Skeletal muscle satellite cell (primary cell): ENCODE results near the gene VIPR2.

ENCODE experiments used
- H3K27me3 ChIP-seq: 2 replicates; pipeline ENCODE4 v1.7.0; 2013; ENCODE audit warnings: low read length; ENCODE audit not compliant: control insufficient read depth, insufficient read depth
- H3K36me3 ChIP-seq: 2 replicates; pipeline ENCODE4 v1.7.0; 2013; ENCODE audit warnings: mild to moderate bottlenecking, control low read depth, low read length; ENCODE audit not compliant: insufficient read depth
- H3K4me1 ChIP-seq: 2 replicates; pipeline ENCODE4 v1.7.0; 2013; ENCODE audit warnings: low read length; ENCODE audit not compliant: control insufficient read depth, insufficient read depth
- H3K4me2 ChIP-seq: 2 replicates; pipeline ENCODE4 v1.7.0; 2013; ENCODE audit warnings: mild to moderate bottlenecking, low read length
- H3K4me3 ChIP-seq: 2 replicates; pipeline ENCODE4 v1.7.0; 2013; ENCODE audit warnings: low read length
- H3K9ac ChIP-seq: 2 replicates; pipeline ENCODE4 v1.7.0; 2013; ENCODE audit warnings: mild to moderate bottlenecking, low read depth, low read length, moderate library complexity
- H3K9me3 ChIP-seq: replicated peaks from 2 replicates; pipeline ENCODE4 v1.7.0; 2013; ENCODE audit warnings: mild to moderate bottlenecking, control low read depth, low read length

Gene VIPR2

GRCh38 chr7:159038066-159038465, 106.6 kb downstream of the VIPR2 start:
- no peaks in the 10 kb centered on the region for H3K4me1 ChIP-seq
- no peak overlapping the region for H3K4me2 ChIP-seq
- H3K9ac ChIP-seq, result no peak overlapping the region
- H3K36me3 ChIP-seq, result no peaks in the 10 kb centered on the region
- H3K9me3 ChIP-seq, result no peaks in the 10 kb centered on the region
- H3K27me3 ChIP-seq, result no peaks in the 10 kb centered on the region
- no peak overlapping the region for H3K4me3 ChIP-seq

DNA sequence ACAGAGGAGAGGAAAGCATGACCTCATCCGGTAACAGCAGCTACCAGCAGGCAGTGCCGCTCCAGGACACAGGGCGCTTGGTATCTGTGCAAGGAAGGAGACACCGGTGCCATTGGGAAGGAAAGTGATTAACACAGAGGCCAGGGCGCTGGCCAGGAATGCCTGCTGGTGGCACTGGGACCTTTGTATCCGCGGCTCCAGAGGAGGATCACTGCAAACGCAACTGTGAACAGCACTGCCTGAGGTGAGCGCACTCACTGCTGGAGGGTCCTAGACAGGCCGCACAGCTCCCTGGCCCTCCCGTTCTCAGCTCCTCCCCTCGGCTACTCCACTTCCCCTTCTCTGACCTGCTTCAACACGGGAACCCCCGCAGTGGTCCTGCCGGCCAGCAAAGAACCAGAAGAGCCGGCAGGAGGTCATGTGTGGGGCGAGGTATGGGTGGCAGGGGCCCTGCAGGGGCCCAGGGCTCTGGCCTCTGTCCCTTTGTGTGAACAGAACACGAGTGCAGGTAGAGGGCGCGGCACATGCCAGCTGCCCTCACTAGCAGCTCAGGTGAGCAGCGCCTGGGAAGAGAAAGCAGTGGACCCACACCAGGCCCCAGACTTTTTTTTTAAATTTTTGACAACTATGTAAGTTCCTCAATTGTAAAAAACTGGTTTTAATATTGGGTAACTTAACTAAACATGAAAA, 107.6 kb downstream of the VIPR2 start:
- Histone ChIP-seq H3K4me3 (no peak overlapping the region), H3K27me3 (no peaks in the 10 kb centered on the region), H3K9me3 (no peaks in the 10 kb centered on the region), H3K9ac (no peak overlapping the region), H3K4me1 (no peaks in the 10 kb centered on the region), H3K36me3 (no peaks in the 10 kb centered on the region), H3K4me2 (no peak overlapping the region)

DNA sequence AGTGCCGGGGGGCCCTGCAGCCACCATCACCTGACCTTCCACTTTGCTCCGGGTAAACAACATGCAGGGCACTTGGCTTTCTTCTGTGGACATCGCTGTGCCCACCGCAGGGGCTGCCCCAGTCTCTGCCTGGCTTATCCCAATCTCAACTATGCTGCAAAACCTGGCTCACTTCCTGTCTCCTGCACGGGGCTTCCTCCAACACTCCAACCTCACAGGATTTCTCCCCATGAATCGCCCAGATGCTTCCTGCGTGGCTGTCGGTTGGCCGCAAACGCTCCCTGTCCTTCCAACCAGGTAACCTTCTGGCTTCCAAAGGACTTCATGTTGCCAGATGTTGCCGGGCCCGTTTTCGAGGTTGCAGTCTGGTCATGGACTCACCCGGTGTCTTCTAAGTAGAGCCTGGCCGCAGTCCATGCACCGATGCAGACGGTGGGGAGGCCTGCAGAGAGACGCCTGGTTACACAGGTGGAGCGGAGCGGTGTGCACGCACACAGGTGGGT, 109.0 kb downstream of the VIPR2 start:
- H3K4me1 ChIP-seq, result peaks cover 5% of the 10 kb centered on the region
- H3K36me3 ChIP-seq, result no peaks in the 10 kb centered on the region
- H3K4me3 ChIP-seq, result no peak overlapping the region
- H3K4me2 ChIP-seq, result no peak overlapping the region
- H3K9ac ChIP-seq, result no peak overlapping the region
- no peaks in the 10 kb centered on the region for H3K9me3 ChIP-seq
- peaks cover 4% of the 10 kb centered on the region for H3K27me3 ChIP-seq

- Histone ChIP-seq H3K4me1 (peaks cover 9% of the 10 kb centered on the region), H3K36me3 (no peaks in the 10 kb centered on the region), H3K9ac (no peak overlapping the region), H3K27me3 (peaks cover 7% of the 10 kb centered on the region), H3K4me2 (no peak overlapping the region), H3K9me3 (no peaks in the 10 kb centered on the region), H3K4me3 (no peak overlapping the region)
Observed at GRCh38 chr7:159034988-159035387, 109.7 kb downstream of the VIPR2 start.

- H3K4me3 ChIP-seq, result no peak overlapping the region
- H3K36me3 ChIP-seq, result no peaks in the 10 kb centered on the region
- peaks cover 9% of the 10 kb centered on the region for H3K4me1 ChIP-seq
- H3K27me3 ChIP-seq, result peaks cover 7% of the 10 kb centered on the region
- no peaks in the 10 kb centered on the region for H3K9me3 ChIP-seq
- H3K9ac ChIP-seq, result no peak overlapping the region
- no peak overlapping the region for H3K4me2 ChIP-seq
Observed at GRCh38 chr7:159034394-159034793, 110.3 kb downstream of the VIPR2 start.

DNA sequence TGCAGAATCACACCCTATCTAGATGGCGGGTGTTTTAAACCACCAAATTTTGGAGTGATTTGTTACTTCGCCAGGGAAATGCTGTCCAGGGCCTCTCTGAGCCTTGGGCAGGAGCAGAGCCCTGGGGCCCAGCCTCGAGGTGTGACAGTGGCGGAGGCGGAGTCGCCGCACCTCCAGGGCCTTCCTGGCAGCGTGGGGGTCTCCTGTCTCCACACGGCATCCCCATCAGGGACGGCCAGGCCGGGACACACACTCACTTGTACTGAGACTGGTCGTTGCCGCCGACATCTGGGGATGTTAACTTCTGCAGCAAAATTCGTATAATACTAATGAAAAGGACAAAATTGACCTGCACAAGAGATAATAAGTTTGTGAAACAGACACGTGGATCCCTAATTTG, 110.7 kb downstream of the VIPR2 start:
- H3K9ac ChIP-seq, result no peak overlapping the region
- H3K27me3 ChIP-seq, result peaks cover 7% of the 10 kb centered on the region
- H3K4me1 ChIP-seq, result peaks cover 9% of the 10 kb centered on the region
- no peak overlapping the region for H3K4me3 ChIP-seq
- no peak overlapping the region for H3K4me2 ChIP-seq
- H3K36me3 ChIP-seq, result no peaks in the 10 kb centered on the region
- H3K9me3 ChIP-seq, result no peaks in the 10 kb centered on the region

DNA sequence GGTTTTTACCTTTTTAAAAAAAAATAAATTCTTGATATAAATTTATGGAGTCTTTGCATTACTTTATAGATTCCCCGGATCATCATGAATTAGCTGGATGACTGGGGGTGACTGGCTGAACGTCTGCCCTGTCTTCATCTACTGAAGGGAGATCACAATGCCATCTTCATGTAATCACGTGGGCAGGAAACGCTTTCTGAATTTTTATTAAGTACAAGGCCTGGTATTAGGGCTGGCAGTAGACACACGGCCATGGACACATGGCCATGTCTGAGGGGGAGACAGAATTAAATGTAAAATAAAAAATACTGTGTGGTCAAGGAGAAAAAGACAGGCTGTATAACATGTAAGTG, 111.2 kb downstream of the VIPR2 start:
- Histone ChIP-seq H3K36me3 (no peaks in the 10 kb centered on the region), H3K9ac (no peak overlapping the region), H3K27me3 (peaks cover 7% of the 10 kb centered on the region), H3K4me1 (peaks cover 9% of the 10 kb centered on the region), H3K4me2 (no peak overlapping the region), H3K9me3 (no peaks in the 10 kb centered on the region), H3K4me3 (no peak overlapping the region)

DNA sequence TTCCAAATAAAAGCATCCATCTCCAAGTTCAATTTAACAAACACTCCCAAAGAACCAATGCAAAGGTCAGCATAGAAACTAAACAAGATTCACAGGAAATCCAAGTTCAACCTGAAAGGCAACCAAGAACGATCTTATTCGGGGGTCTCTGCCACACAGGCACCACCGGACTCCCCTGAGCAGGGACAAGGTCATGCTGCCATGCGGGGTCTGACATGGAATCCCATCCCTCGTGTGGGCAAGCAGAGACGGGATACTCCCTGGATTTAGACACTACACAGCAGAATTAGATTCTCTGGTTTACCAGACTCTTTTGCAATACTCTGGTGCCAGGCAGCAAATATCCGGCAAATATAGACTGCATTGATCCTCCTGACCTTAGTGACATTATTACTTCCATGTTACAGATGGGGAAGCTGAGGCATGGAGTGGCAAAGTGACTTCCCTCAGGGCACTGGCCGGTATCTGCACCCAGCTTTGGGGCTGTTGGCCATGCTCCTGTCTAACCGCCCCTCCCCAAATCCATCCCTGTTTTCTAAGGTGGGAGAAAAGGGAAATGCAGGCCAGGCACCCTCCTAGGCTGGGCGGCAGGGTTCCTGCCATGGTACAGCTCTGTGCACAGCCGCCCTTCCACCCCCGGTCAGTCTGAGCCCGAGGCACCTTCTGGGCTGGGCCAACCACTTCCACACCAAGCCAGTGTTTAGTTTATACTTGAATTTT, 111.8 kb downstream of the VIPR2 start:
- no peaks in the 10 kb centered on the region for H3K9me3 ChIP-seq
- peaks cover 9% of the 10 kb centered on the region for H3K4me1 ChIP-seq
- no peak overlapping the region for H3K4me2 ChIP-seq
- H3K36me3 ChIP-seq, result no peaks in the 10 kb centered on the region
- H3K9ac ChIP-seq, result no peak overlapping the region
- no peak overlapping the region for H3K4me3 ChIP-seq
- H3K27me3 ChIP-seq, result peaks cover 7% of the 10 kb centered on the region

DNA sequence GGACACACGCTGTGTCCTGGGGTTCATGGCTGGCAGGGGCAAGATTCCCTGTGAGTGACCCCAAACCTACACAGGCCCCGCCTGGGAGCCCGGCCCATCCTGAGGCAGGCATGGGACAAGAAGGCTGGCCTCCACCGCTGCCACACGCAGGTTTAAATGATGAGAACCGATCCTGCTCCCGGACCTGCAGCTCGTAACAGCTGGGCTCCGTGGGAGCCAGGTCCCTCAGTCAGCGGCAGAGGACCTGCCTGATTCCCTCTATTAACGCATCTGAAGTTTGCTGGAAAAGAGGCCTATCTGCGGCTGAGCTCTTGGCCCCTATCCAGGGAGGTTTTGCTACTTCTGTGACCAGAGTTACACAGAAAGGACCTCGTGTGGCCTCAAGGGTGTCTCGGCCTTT, 112.3 kb downstream of the VIPR2 start:
- H3K4me1 ChIP-seq, result peaks cover 9% of the 10 kb centered on the region
- H3K9ac ChIP-seq, result no peak overlapping the region
- no peak overlapping the region for H3K4me2 ChIP-seq
- no peak overlapping the region for H3K4me3 ChIP-seq
- H3K9me3 ChIP-seq, result no peaks in the 10 kb centered on the region
- peaks cover 7% of the 10 kb centered on the region for H3K27me3 ChIP-seq
- H3K36me3 ChIP-seq, result no peaks in the 10 kb centered on the region

- no peak overlapping the region for H3K9ac ChIP-seq
- H3K9me3 ChIP-seq, result no peaks in the 10 kb centered on the region
- no peak overlapping the region for H3K4me2 ChIP-seq
- H3K27me3 ChIP-seq, result peaks cover 7% of the 10 kb centered on the region
- no peak overlapping the region for H3K4me3 ChIP-seq
- H3K4me1 ChIP-seq, result peaks cover 9% of the 10 kb centered on the region
- H3K36me3 ChIP-seq, result no peaks in the 10 kb centered on the region
Observed at GRCh38 chr7:159031750-159032149, 112.9 kb downstream of the VIPR2 start.

DNA sequence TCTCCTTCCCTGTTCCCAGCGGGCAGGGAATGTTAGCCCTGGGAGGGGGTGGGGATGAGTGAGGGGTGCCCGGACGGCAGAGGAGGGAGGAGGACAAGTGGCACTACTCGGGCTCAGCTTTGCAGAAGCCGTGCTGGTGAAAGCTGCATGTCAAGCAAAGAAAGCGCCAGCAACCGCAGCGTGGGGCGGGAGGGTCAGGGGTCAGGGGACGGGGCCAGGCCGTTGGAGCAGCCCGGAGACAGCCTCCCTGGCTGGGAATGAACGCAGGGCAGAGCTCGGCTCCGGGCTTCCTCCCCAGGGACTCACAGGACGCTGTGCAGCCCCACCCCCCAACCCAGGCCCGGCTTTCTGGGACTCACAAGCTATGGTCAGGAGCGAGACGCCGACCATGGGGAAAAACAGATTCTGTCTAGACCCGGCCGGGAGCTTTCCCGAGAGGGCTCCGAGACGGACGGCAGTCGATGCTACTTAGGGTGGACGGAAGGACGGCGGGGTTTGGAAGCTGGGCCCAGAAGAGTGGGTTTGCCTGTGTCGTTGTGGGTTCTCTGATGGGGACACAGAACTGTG, 113.4 kb downstream of the VIPR2 start:
- no peak overlapping the region for H3K9ac ChIP-seq
- peaks cover 9% of the 10 kb centered on the region for H3K4me1 ChIP-seq
- no peaks in the 10 kb centered on the region for H3K9me3 ChIP-seq
- H3K36me3 ChIP-seq, result no peaks in the 10 kb centered on the region
- H3K4me3 ChIP-seq, result peak overlapping the region; percentile 73
- peak overlapping the region; percentile 95 for H3K4me2 ChIP-seq
- peaks cover 7% of the 10 kb centered on the region for H3K27me3 ChIP-seq
